ENCODE results near the gene ADORA1. TPM values are rescaled to one million over a fixed set of nuclear protein-coding genes. Genes with fewer than 3 reads are reported as not detected.

The ADORA1 gene
- total and polyA plus RNA-seq, 5 experiments from 2014 or later: not detected

- no peak overlapping the region for H3K4me3 Mint-ChIP-seq
- POLR2A ChIA-PET: no interaction called here
- no peaks in the 10 kb centered on the region for H3K4me1 Mint-ChIP-seq
- H3K9me3 Mint-ChIP-seq: peaks cover 0 to 2% (median 0%) of the 10 kb centered on the region in 9 donors
- H3K36me3 Mint-ChIP-seq: no peaks in the 10 kb centered on the region
- H3K27me3 Mint-ChIP-seq: peaks cover 0 to 4% (median 0%) of the 10 kb centered on the region in 5 donors
- no peak overlapping the region for H3K27ac Mint-ChIP-seq
- DNase-seq (no peak), ATAC-seq (no peak)
Observed at GRCh38 chr1:203150511-203151297, 23.2 kb downstream of the ADORA1 start.

GRCh38 chr1:203151362-203152157, 24.0 kb downstream of the ADORA1 start:
- DNase-seq: no peak
- Mint-ChIP-seq H3K4me3 (no peak overlapping the region), H3K4me1 (no peaks in the 10 kb centered on the region), H3K36me3 (no peaks in the 10 kb centered on the region), H3K27me3 (peaks cover 0 to 6% (median 1%) of the 10 kb centered on the region in 5 donors), H3K9me3 (peaks cover 0 to 2% (median 0%) of the 10 kb centered on the region in 9 donors), H3K27ac (no peak overlapping the region)
- ATAC-seq: no peak
- POLR2A ChIA-PET: no interaction called here

- H3K27ac Mint-ChIP-seq: no peak overlapping the region
- DNase-seq (no peak), ATAC-seq (no peak)
- no peaks in the 10 kb centered on the region for H3K9me3 Mint-ChIP-seq
- POLR2A ChIA-PET: no interaction called here
- no peak overlapping the region for H3K4me3 Mint-ChIP-seq
- no peaks in the 10 kb centered on the region for H3K36me3 Mint-ChIP-seq
- peaks cover 0 to 6% (median 1%) of the 10 kb centered on the region in 5 donors for H3K27me3 Mint-ChIP-seq
- no peaks in the 10 kb centered on the region for H3K4me1 Mint-ChIP-seq
Observed at GRCh38 chr1:203152158-203153034, 24.9 kb downstream of the ADORA1 start.

DNA sequence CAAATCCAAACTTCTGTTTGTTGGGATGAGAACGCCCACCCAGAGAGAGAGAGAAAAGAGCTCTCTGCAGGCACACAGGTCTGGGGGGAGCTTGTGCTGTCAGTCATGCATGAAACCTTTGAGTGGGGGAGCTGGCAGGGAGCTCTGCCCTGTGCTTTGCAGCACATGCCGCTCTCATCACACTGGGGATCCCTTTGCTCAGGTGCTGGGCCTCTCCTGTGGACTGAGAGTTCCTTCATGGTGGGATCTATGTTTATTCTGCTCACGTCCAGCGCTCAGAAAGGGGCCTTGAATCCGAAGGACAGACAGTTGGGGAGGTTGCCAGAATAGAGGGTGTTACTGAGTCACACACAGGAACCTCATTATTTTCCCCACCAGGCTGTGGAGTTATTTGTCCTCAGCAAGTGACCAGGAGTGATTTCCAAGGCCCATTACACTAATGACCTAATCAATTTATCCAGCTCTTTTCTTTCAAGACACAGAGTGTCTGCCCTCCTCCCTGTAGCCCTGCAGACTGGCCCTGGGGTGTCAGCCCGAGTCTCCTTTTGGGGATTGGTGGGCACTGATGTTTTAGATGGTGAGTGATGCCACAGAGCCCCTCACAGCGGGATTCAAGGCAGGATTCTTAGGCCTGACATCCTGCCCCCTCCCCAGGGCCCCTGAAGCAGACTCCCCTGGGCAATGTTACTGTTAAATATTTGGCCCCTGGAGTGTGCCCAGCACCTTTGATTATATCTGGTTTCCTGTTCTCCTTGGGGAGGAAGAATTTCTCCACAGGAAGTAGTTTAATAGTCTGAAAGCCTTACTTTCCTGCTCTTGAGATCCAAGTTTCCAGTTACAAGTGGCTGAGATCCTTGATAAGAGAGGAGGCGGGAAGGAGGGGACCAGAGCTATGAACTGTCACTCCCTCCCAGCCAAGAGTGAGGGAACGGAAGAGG, 25.8 kb downstream of the ADORA1 start:
- Mint-ChIP-seq H3K4me3 (no peak overlapping the region), H3K27ac (no peak overlapping the region), H3K36me3 (no peaks in the 10 kb centered on the region), H3K4me1 (no peaks in the 10 kb centered on the region), H3K27me3 (peaks cover 0 to 7% (median 4%) of the 10 kb centered on the region in 5 donors), H3K9me3 (peaks cover 0 to 5% (median 2%) of the 10 kb centered on the region in 9 donors)
- DNase-seq: no peak
- POLR2A ChIA-PET: no interaction called here
- ATAC-seq: no peak

DNA sequence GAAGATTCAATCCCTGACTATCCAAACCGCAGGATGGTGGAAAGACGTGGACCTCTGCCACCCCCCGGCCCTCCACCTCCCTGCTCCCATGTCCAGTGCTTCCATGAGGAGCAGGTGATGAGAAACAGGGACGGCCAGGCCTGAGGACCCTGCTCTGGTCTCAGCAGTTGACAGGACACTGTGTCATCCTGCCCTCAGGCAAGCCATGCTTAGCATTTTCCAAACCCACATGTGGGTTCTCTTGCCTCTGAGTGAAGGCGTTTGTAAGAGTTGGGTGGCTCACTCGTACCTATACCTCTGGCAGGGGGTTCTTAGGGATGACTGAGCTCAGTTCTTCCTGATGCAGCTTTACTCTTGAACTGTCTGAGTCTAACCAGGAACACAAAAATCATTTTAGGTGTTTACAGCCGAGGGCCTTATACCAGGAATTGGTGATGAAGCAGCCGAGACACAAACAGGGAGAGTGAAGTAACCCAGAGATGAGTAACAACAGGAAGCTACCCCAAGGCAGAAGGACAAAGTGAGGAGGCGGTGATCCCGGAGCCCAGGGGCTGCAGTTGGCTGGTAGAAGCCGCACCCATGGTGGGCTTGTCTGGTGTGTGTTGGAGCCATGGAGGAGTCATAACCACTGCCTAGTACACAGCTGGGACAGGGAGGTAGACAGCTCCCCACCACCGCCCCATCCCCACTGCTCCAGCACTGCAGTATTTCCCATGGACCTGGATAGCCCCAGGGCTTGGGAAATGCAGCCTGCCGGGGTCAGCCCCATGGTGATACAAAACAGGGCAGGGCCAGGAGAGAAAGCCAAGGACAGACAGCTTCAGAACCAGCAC, 26.7 kb downstream of the ADORA1 start:
- Mint-ChIP-seq H3K4me1 (no peaks in the 10 kb centered on the region), H3K4me3 (no peak overlapping the region), H3K36me3 (peaks cover 0 to 4% (median 0%) of the 10 kb centered on the region in 3 donors), H3K27ac (no peak overlapping the region), H3K27me3 (peaks cover 0 to 7% (median 5%) of the 10 kb centered on the region in 5 donors), H3K9me3 (peaks cover 0 to 14% (median 5%) of the 10 kb centered on the region in 9 donors)
- POLR2A ChIA-PET: no interaction called here
- ATAC-seq (no peak), DNase-seq (no peak)

DNA sequence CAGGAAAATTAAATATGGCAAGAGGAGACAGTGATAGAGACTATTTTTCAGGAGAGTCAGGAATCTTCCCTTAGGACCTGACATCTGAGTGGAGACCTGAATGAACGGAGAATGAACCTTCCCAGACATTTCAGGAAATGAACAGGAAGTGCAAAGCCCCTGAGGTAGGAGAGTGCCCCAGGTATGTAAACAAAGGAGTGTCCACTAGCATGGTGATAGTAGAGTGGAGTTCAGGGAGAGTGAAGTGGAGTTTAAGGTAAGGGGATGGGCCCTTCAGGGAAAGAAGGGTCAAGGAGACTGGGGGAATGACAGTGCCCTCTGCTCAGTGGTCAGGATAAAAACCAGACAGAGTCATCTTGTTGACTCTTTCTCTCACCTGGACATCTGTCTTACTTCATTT, 28.8 kb downstream of the ADORA1 start:
- DNase-seq (no peak), ATAC-seq (no peak)
- H3K9me3 Mint-ChIP-seq: peaks cover 0 to 18% (median 5%) of the 10 kb centered on the region in 9 donors
- POLR2A ChIA-PET: no interaction called here
- no peaks in the 10 kb centered on the region for H3K4me1 Mint-ChIP-seq
- no peak overlapping the region for H3K4me3 Mint-ChIP-seq
- H3K36me3 Mint-ChIP-seq: peaks cover 0 to 5% (median 0%) of the 10 kb centered on the region in 3 donors
- peaks cover 0 to 9% (median 7%) of the 10 kb centered on the region in 5 donors for H3K27me3 Mint-ChIP-seq
- H3K27ac Mint-ChIP-seq: no peak overlapping the region

- Mint-ChIP-seq H3K36me3 (peaks cover 0 to 5% (median 0%) of the 10 kb centered on the region in 3 donors), H3K27me3 (peaks cover 7 to 23% (median 12%) of the 10 kb centered on the region in 5 donors), H3K9me3 (peaks cover 0 to 18% (median 5%) of the 10 kb centered on the region in 9 donors), H3K4me1 (no peaks in the 10 kb centered on the region), H3K27ac (no peak overlapping the region), H3K4me3 (no peak overlapping the region)
- no peak for DNase-seq
- POLR2A ChIA-PET: no interaction called here
- ATAC-seq: no peak
Observed at GRCh38 chr1:203158423-203158822, 30.9 kb downstream of the ADORA1 start.

DNA sequence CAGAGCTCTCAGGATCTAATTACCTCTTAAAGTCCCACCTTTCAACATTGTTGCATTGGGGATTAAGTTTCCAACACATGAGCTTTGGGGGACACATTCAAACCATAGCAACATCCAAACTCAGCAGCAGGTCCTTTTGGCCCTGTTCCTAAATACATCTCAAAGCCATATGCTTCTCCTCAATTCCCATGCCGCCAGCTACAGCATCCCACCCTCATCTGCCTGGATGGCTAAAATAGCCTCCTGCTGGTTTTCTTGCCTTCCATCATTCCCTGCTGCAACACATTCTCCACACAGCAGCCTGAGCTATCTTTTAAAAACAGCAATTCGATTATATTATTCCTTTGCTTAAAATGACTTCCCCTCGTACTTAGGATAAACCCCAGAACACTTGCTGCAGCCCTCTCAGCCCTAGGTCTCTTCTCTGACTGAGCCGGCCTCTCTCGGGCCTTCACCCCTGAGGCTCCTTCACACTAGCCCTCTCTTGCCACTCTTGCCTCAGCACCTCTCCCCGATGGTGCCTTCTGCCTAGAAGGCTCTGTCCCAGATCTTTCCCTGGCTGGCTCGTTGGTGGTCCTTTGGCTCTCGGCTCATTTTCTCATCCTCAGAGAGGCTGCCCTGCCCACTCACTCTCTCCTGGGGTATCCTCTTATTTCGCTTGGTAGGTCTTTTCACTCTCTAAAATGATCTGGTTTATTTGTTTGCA, 31.6 kb downstream of the ADORA1 start:
- ATAC-seq (no peak), DNase-seq (no peak)
- Mint-ChIP-seq H3K27me3 (peaks cover 6 to 23% (median 13%) of the 10 kb centered on the region in 5 donors), H3K27ac (peak overlapping the region in 1 of 10 donors; percentile 3), H3K4me3 (no peak overlapping the region), H3K9me3 (peaks cover 0 to 18% (median 5%) of the 10 kb centered on the region in 9 donors), H3K36me3 (peaks cover 0 to 5% (median 0%) of the 10 kb centered on the region in 3 donors), H3K4me1 (no peaks in the 10 kb centered on the region)
- POLR2A ChIA-PET: no interaction called here

- Mint-ChIP-seq H3K4me1 (no peaks in the 10 kb centered on the region), H3K27me3 (peaks cover 6 to 23% (median 18%) of the 10 kb centered on the region in 5 donors), H3K4me3 (no peak overlapping the region), H3K36me3 (peaks cover 0 to 5% (median 0%) of the 10 kb centered on the region in 3 donors), H3K9me3 (peaks cover 0 to 18% (median 5%) of the 10 kb centered on the region in 9 donors), H3K27ac (no peak overlapping the region)
- ATAC-seq (no peak), DNase-seq (no peak)
- POLR2A ChIA-PET: no interaction called here
Observed at GRCh38 chr1:203159844-203160243, 32.3 kb downstream of the ADORA1 start.

GRCh38 chr1:203161175-203161574, 33.6 kb downstream of the ADORA1 start:
- peaks cover 0 to 18% (median 5%) of the 10 kb centered on the region in 9 donors for H3K9me3 Mint-ChIP-seq
- no peak for ATAC-seq
- POLR2A ChIA-PET: no interaction called here
- peaks cover 9 to 29% (median 20%) of the 10 kb centered on the region in 5 donors for H3K27me3 Mint-ChIP-seq
- H3K4me1 Mint-ChIP-seq: peaks cover 0 to 2% (median 0%) of the 10 kb centered on the region in 4 donors
- H3K4me3 Mint-ChIP-seq: no peak overlapping the region
- no peak overlapping the region for H3K27ac Mint-ChIP-seq
- peaks cover 0 to 5% (median 0%) of the 10 kb centered on the region in 3 donors for H3K36me3 Mint-ChIP-seq
- DNase-seq: no peak

Data from naive thymus-derived CD8-positive, alpha-beta T cell (primary cell).